ENCODE measurements around the gene IER5L.

Gene IER5L

DNA sequence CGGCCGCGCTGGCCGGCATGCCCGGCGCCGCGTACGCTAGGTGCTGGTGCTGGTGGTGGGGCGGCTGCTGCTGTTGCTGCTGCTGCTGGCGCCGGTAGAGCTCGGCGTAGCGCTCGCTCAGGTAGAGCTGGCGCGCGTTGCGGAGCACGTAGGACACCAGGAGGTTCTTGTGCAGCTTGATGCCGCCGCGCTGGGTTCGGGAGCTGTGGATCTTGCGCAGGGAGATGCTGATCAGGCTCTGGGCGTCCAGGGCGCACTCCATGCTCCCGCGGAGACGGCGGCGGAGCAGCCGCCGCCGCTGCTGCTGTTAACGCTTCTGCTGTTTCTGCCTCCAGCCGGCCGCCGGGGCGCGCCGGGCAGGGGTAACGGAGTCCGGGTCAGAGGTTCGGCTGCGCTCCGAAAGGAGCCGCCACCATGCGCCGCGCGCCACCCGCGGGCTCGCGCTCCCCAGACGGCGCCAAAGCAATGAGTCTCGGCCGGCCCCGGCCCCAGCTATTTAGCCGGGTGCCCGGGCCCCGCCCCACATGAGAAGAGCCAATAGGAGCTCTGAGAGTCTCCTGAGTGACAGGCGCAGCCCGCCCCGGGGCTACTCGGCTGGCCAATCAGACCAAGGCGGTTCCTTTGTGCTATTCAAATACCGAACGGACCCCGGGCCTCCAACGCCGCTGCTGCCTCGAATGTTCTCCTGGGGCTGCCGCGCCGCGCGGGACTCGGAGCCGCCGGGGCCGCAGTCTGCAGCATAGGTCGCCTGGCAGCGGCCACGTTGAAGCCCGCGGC is at the start of gene IER5L:
TSS of gene IER5L (minus strand) at position 471 of the 777 bp plus-strand sequence. CDS start at position 262, 209 bp downstream.
- peak; percentile 100 for DNase-seq (ENCODE audit: low spot score)

GRCh38 chr9:129227843-129228189 is 49.8 kb upstream of the IER5L start:
- DNase-seq (ENCODE audit: low spot score) = no peak

GRCh38 chr9:129225815-129226214 is 47.8 kb upstream of the IER5L start:
- DNase-seq (ENCODE audit: low spot score) = peak; percentile 96

- DNase-seq (ENCODE audit: low spot score) = no peak
These were observed 47.4 kb upstream of the IER5L start for GRCh38 chr9:129225490-129225778.

GRCh38 chr9:129224618-129225489 is 46.8 kb upstream of the IER5L start:
- DNase-seq (ENCODE audit: low spot score) = no peak

DNA sequence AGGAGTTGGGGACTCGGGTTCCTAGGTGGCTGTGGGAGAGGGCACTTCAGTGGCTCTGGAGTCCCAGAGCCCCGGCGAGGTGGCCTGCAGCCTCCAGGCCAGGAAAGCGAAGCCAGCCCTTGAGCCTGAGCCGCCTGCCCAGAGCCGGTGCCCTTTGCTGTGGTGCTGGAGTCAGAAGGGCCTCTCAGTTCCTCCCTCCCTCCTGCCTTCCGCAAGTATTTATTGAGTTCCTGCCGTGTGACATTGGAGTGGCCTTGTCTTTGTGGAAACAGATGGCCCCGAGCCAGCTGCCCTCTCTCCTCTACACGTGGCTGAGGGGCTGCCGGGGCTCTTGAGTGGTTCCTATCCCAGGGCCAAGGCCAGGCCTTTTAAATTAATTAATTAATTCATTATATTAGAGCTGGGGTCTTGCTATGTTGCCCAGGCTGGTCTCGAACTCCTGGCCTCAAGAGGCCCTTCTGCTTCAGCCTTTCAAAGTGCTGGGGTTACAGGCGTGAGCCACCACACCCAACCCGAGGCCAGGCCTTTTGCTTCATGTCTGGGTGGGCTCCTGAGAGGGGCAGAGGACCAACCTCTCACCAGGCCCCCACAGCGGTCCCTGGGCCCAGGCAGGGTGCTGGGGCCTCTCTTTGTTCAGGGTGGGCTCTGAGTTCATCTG is 45.6 kb upstream of the IER5L start:
- DNase-seq (ENCODE audit: low spot score) = no peak

GRCh38 chr9:129222819-129223218 is 44.8 kb upstream of the IER5L start:
- DNase-seq (ENCODE audit: low spot score) = no peak

GRCh38 chr9:129221979-129222635 is 44.0 kb upstream of the IER5L start:
- DNase-seq (ENCODE audit: low spot score) = no peak

- DNase-seq (ENCODE audit: low spot score) = no peak
These were observed 43.2 kb upstream of the IER5L start for GRCh38 chr9:129221233-129221632.

- no peak for DNase-seq (ENCODE audit: low spot score)
These were observed 42.7 kb upstream of the IER5L start for GRCh38 chr9:129220771-129221170.

DNA sequence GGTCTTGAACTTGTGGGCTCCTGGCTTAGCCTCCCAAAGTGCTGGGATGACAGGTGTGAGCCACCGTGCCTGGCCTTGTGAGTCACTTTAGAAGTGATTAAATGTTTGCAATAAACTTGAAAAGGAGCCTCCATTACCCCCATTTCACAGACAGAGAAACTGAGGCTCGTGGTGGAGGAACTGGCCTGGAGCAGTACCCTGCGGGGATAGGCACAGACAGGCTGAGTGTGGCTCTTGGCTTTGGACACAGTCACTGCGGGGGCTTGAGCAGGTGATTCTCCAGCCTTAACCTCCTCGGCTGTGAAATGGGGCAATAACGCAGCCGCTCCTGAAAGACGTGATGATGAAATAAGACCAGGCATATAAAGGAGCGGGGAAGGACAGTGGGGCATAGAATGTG is 40.9 kb upstream of the IER5L start:
- DNase-seq (ENCODE audit: low spot score) = no peak

DNA sequence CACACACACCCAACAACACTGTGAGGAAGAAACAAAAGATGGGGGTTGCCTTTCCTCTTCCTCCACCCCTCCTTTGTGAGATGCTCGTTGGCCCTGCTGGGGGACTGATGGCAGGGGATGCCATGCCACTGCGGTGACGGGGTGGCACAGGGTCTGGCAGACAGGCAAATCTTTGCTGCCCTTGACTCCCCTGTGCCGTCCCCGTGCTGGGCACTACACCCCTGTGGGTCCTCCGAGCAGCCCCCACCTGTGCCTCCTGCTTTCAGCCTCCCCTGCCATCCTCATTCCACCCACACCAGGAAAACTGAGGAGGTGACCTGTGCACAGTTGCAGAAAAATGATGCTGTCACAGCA is 40.2 kb upstream of the IER5L start:
- no peak for DNase-seq (ENCODE audit: low spot score)

DNA sequence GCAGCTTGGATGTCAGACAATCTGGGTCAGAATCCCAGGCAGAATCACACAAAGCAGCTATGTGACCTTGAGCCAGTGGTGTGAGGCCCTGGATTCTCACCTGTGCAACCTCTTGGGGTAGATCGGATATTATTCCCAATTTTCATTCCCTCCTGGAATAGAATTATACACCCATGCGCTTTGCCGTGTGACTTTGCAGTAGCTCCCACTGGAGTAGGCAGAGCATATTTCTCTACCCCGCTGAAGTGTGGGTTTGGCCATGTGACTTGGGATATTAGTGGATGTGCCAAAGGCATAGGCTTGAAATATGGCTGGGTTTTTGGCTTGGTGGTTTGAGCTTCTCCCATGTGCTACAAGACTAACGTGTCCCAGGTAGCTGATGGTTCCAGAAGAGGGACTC is 35.5 kb upstream of the IER5L start:
- DNase-seq (ENCODE audit: low spot score) = no peak

DNA sequence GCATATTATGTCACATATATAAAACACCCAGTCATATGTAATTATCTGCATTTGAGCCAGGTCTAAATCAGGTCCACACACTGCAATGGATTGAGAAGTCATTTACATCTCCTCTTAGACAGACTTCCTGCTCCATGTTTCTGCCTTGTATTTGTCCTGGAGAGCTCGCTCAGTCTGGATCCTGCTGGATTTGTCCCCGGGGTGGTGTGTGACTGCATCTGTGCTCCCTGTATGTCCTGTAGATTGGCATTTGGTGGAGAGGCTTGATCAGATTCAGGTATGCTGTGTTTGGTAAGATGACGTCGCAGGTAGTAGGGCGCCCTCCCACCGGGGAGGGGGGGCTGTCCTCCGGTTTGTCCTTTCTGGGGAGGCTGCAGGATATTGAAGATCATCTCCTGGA is 33.6 kb upstream of the IER5L start:
- no peak for DNase-seq (ENCODE audit: low spot score)

- no peak for DNase-seq (ENCODE audit: low spot score)
These were observed 32.1 kb upstream of the IER5L start for GRCh38 chr9:129210125-129210524.

GRCh38 chr9:129209580-129209979 is 31.5 kb upstream of the IER5L start:
- no peak for DNase-seq (ENCODE audit: low spot score)

DNA sequence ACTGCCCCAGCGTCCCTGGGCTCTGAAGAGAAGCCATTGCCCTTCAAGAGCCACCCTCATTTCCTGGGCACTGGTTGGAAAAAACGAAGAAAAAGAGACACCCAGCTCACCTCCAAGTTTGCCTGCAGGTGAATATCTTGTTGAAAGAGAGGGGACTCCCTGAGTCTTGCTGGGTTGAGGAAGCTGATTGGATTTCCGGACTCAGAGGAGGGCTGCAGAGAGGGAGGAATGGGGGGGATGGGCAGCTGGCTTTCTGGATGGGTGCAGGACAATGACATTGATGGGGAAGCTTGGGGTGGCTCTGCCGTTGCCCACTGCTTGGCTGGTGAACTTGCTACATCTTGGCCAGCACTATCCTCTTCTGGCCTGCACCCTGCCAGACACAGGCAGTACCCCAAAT is 31.0 kb upstream of the IER5L start:
- DNase-seq (ENCODE audit: low spot score) = no peak

DNA sequence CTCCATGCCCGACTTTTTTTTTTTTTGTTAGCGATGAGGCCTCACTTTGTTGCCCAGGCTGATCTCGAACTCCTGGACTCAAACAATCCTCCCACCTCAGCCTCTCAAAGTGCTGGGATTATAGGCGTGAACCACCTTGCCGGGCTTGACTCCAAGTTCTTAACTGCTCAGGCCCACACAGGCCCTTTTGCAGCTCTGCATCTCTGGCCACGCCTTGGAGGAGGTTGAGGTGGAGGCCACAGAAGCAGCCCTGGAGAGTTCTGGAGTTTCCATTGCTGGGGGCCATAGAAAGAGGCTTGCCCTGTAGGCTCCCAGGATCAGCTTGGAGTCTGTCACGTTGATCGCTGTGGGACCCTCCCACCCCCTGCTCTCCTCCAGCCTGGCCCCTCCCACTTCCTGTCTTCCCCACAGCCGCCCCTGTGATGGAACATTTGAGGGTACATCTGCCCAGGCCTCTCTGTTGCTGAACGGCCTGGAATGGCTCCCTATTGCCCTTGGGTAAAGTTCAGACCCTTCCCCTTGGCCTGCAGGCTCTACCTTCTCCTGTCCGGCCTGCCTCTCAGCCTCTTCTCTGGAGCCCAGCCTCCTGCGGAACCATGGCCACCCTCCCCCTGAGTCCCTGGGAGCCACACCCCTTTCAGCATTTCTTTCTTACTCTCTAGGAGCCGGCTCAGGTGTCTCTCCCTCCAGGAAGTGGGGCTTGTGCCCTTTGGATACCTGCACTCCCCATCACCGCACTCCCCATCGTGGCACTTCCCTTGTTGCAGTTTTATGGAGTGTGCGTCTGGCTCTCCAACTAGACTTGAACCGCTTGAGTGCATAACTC is 30.4 kb upstream of the IER5L start:
- DNase-seq (ENCODE audit: low spot score) = no peak

DNA sequence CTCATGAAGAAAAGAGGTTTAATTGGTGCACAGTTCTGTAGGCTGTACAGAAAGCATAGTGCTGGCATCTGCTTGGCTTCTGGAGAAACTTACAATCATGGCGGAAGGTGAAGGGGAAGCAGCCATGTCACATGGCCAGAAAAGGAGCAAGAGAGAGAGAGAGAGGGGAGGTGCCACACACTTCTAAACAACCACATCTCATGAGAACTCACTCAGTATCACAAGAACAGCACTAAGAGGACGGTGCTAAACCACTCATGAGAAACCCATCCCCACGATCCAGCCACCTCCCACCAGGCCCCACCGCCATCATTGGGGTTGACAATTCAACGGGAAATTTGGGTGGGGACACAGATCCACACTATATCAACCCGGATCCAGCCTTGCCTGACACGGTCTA is 28.8 kb upstream of the IER5L start:
- no peak for DNase-seq (ENCODE audit: low spot score)

DNA sequence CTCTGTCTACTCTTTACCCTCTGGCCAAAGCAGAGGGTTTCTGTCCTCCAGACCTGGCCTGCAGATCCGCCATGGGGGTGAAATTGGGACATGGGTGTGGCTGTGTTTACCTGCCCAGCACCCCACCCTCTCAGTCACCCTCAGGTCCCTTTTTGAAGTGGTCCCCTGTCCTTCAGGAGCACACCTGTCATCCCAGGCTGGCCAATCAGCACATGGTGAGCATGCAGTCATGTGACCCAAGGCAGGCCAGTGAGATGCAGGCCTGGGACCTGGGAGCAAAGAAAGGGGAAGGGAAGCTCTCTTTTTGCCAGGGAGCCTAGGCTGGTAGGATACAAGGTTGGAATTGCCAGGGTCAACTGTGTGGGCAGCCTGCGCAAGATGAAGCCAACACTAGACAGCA is 28.3 kb upstream of the IER5L start:
- DNase-seq (ENCODE audit: low spot score) = no peak

GRCh38 chr9:129204840-129205239 is 26.8 kb upstream of the IER5L start:
- no peak for DNase-seq (ENCODE audit: low spot score)

GRCh38 chr9:129203556-129203909 is 25.5 kb upstream of the IER5L start:
- no peak for DNase-seq (ENCODE audit: low spot score)

Measured in hepatic stellate cell (primary cell).